B cell (primary cell): ENCODE results near the gene STAG1.

ENCODE experiments used
- EZH2 ChIP-seq: IDR thresholded peaks from 2 replicates; pipeline ENCODE4 v1.6.1; 2012; ENCODE audit warnings: borderline replicate concordance, low read depth, mild to moderate bottlenecking, moderate library complexity, low read length; ENCODE audit not compliant: insufficient read depth, poor library complexity, severe bottlenecking
- TF ChIP-seq, protein P1 (sequence below): fragments of 200-600 bp; IDR thresholded peaks from one replicate; pipeline ENCODE4 v1.8.0; 2022; ENCODE audit warnings: antibody characterized with exemption, mild to moderate bottlenecking

DNA sequence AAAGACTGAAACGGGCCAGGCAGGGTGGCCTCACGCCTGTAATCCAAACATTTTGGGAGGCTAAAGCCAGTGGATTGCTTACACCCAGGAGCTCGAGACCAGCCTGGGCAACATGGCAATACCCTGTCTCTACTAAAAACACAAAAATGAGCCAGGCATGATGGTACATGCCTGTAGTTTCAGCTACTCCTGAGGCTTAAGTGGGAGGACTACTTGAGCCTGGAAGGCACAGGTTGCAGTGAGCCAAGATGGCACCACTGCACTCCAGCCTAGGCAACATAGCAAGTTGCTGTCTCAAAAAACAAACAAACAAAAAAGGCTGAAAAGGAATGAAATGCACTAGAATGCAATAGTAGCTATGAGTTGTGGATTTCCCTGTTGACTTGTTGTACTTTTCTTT, 94.7 kb downstream of the STAG1 start:
- TF ChIP-seq, protein P1, sequence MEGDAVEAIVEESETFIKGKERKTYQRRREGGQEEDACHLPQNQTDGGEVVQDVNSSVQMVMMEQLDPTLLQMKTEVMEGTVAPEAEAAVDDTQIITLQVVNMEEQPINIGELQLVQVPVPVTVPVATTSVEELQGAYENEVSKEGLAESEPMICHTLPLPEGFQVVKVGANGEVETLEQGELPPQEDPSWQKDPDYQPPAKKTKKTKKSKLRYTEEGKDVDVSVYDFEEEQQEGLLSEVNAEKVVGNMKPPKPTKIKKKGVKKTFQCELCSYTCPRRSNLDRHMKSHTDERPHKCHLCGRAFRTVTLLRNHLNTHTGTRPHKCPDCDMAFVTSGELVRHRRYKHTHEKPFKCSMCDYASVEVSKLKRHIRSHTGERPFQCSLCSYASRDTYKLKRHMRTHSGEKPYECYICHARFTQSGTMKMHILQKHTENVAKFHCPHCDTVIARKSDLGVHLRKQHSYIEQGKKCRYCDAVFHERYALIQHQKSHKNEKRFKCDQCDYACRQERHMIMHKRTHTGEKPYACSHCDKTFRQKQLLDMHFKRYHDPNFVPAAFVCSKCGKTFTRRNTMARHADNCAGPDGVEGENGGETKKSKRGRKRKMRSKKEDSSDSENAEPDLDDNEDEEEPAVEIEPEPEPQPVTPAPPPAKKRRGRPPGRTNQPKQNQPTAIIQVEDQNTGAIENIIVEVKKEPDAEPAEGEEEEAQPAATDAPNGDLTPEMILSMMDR = no peak
- no peak for TF ChIP-seq EZH2
